A549 (cell line): ENCODE data around the gene TOGARAM2. TPM values are rescaled to one million over a fixed set of nuclear protein-coding genes. Genes with fewer than 3 reads are reported as not detected.

Source experiments
- ATAC-seq, 2 experiments: fragments of 200-7000 bp in 1 of 2; fragments of >200 bp in 1 of 2; cut with Nextera tagmentation in 1 of 2; cut with Tn5 transposase in 1 of 2; 3 replicates each; pipeline versions ENCODE4 v1.8.0 to v1.9.1; 2018 to 2020; ENCODE audit warnings: mild to moderate bottlenecking in 1 of 2, moderate library complexity in 1 of 2
- CTCF ChIA-PET: fragments of 300-600 bp; sonication (Branson Sonifier 250); formaldehyde crosslinking; extraction: SDS; loops from one replicate; lab custom pipeline; 2021; ENCODE audit warnings: antibody characterized with exemption, inconsistent platforms; lab: Yijun Ruan, JAX
- POLR2A ChIA-PET: fragments of 350-600 bp; formaldehyde crosslinking; extraction: SDS; loops from one replicate; lab custom pipeline; 2021; ENCODE audit warnings: antibody characterized with exemption, inconsistent platforms; lab: Yijun Ruan, JAX
- DNase-seq, 2 experiments: peaks; one replicate each; pipeline versions ENCODE4 v3.0.0 to v3.0.0-alpha.2; 2011 to 2016; ENCODE audit warnings: low read depth in 1 of 2, low spot score in 1 of 2
- FAIRE-seq: peaks from 2 replicates; lab custom pipeline; 2011; peaks lifted over from hg19 to GRCh38; lab: Jason Lieb, UNC
- H3K27ac ChIP-seq, 2 experiments: fragments of >200 bp; sonication (Bioruptor Twin); formaldehyde crosslinking; 3 replicates each; pipeline ENCODE4 v1.5.1; 2016 to 2017
- H3K4me1 ChIP-seq: fragments of >200 bp; sonication (Bioruptor Twin); formaldehyde crosslinking; 3 replicates; pipeline ENCODE4 v1.6.1; 2016
- H3K4me2 ChIP-seq: fragments of >200 bp; sonication (Bioruptor Twin); formaldehyde crosslinking; 3 replicates; pipeline ENCODE4 v1.6.1; 2016
- H3K4me3 ChIP-seq: fragments of >200 bp; sonication (Bioruptor Twin); formaldehyde crosslinking; 3 replicates; pipeline ENCODE4 v1.5.1; 2016
- H3K9me3 ChIP-seq: fragments of >200 bp; sonication (Bioruptor Twin); formaldehyde crosslinking; 3 replicates; pipeline ENCODE4 v1.6.1; 2016
- CBX2 ChIP-seq: fragments of 200-600 bp; sonication (generic); IDR thresholded peaks from 2 replicates; pipeline ENCODE4 v1.6.1; 2016; ENCODE audit warnings: low read depth, mild to moderate bottlenecking, borderline replicate concordance
- CBX8 ChIP-seq: fragments of 200-600 bp; sonication (generic); IDR thresholded peaks from 2 replicates; pipeline ENCODE4 v1.6.1; 2016
- CHD4 ChIP-seq: fragments of 200-600 bp; sonication (generic); IDR thresholded peaks from 2 replicates; pipeline ENCODE4 v1.6.1; 2016; ENCODE audit warnings: antibody characterized with exemption, mild to moderate bottlenecking, borderline replicate concordance
- CTCF ChIP-seq: fragments of >200 bp; sonication (Bioruptor Twin); formaldehyde crosslinking; IDR thresholded peaks from 3 replicates; pipeline ENCODE4 v1.5.1; 2016
- ELK1 ChIP-seq: fragments of 150-350 bp; IDR thresholded peaks from 2 replicates; pipeline ENCODE4 v1.6.1; 2014; ENCODE audit warnings: low read depth, mild to moderate bottlenecking, low read length
- EP300 ChIP-seq, 2 experiments: fragments of >200 bp; sonication (Bioruptor Twin); formaldehyde crosslinking; IDR thresholded peaks; 2 replicates in 1 of 2; 3 replicates in 1 of 2; pipeline ENCODE4 v1.6.1; 2016 to 2017
- ESRRA ChIP-seq: fragments of 150-350 bp; IDR thresholded peaks from 2 replicates; pipeline ENCODE4 v1.6.1; 2014; ENCODE audit warnings: mild to moderate bottlenecking, low read length, borderline replicate concordance
- FOXS1 ChIP-seq: fragments of 250-450 bp; sonication (Bioruptor Pico); IDR thresholded peaks from 2 replicates; pipeline ENCODE4 v1.5.0; 2020; ENCODE audit warnings: mild to moderate bottlenecking, moderate library complexity
- GATA3 ChIP-seq: IDR thresholded peaks from 2 replicates; pipeline ENCODE4 v1.6.1; 2012; ENCODE audit warnings: borderline replicate concordance
- HES2 ChIP-seq: fragments of >200 bp; sonication (Bioruptor Twin); formaldehyde crosslinking; IDR thresholded peaks from 2 replicates; pipeline ENCODE4 v1.6.1; 2016
- HOXB13 ChIP-seq: fragments of 250-450 bp; sonication (Bioruptor Pico); IDR thresholded peaks from 2 replicates; pipeline ENCODE4 v1.5.0; 2020; ENCODE audit warnings: low read depth, mild to moderate bottlenecking, moderate library complexity
- HOXB5 ChIP-seq: fragments of 250-450 bp; sonication (Bioruptor Pico); IDR thresholded peaks from 2 replicates; pipeline ENCODE4 v1.5.0; 2020; ENCODE audit warnings: mild to moderate bottlenecking, moderate library complexity
- KDM5A ChIP-seq: fragments of 200-600 bp; sonication (generic); IDR thresholded peaks from 2 replicates; pipeline ENCODE4 v1.6.1; 2016; ENCODE audit warnings: antibody characterized with exemption, mild to moderate bottlenecking
- MAX ChIP-seq: IDR thresholded peaks from 2 replicates; pipeline ENCODE4 v1.6.1; 2012
- MAZ ChIP-seq: fragments of 150-350 bp; IDR thresholded peaks from 2 replicates; pipeline ENCODE4 v1.6.1; 2014; ENCODE audit warnings: antibody characterized with exemption, low read depth, low read length, borderline replicate concordance
- MYC ChIP-seq: IDR thresholded peaks from 2 replicates; pipeline ENCODE4 v1.6.1; 2012; ENCODE audit warnings: mild to moderate bottlenecking, inconsistent platforms, low read length, improper control_type of control experiment, borderline replicate concordance
- PBX3 ChIP-seq: IDR thresholded peaks from 2 replicates; pipeline ENCODE4 v1.6.1; 2012
- POLR2A ChIP-seq: IDR thresholded peaks from 2 replicates; pipeline ENCODE4 v1.6.1; 2012; ENCODE audit warnings: mild to moderate bottlenecking, low read length
- RAD21 ChIP-seq, 2 experiments: fragments of >200 bp in 1 of 2; sonication (Bioruptor Twin) in 1 of 2; formaldehyde crosslinking in 1 of 2; IDR thresholded peaks in 1 of 2; conservative IDR thresholded peaks in 1 of 2; 2 replicates in 1 of 2; 3 replicates in 1 of 2; pipeline ENCODE4 v1.6.1; 2012 to 2018; ENCODE audit warnings: inconsistent platforms in 1 of 2
- SREBF2 ChIP-seq: fragments of 450-650 bp; IDR thresholded peaks from 2 replicates; pipeline ENCODE4 v1.6.1; 2014; ENCODE audit warnings: mild to moderate bottlenecking, moderate library complexity
- ZSCAN20 ChIP-seq: fragments of 250-450 bp; sonication (Bioruptor Pico); IDR thresholded peaks from 2 replicates; pipeline ENCODE4 v1.8.0; 2022; ENCODE audit warnings: mild to moderate bottlenecking, moderate library complexity
- WGBS: methylation state at CpG from one replicate; pipeline ENCODE4 v1.1.6; 2017; ENCODE audit errors: missing lambda C conversion rate; 5-methylcytosine and 5-hydroxymethylcytosine counted together
- polyA plus RNA-seq, 4 experiments: library from polyadenylated mRNA; depleted of rRNA in 3 of 4; stranded (reverse); fragments of >200 nt; fragmentation: RNase III in 1 of 4; extraction: RNeasy Plus Mini Kit Qiagen cat#74134 plus additional on column Dnase treatment in 1 of 4; gene quantifications; 2 replicates in 3 of 4; 3 replicates in 1 of 4; pipeline ENCODE4 v1.2.3, GENCODE V29; 2011 to 2017

TOGARAM2 gene
- polyA plus RNA-seq, 2 of the 4 experiments (the other 2 are of a cell fraction) = 0.14 to 0.35 TPM

- DNase-seq (no peak), FAIRE-seq (no peak), ATAC-seq (no peak)
- TF ChIP-seq CBX2 (no peak), SREBF2 (no peak), POLR2A (no peak), GATA3 (no peak), EP300 (IDR thresholded peaks at IDR 0.05) (no peak), KDM5A (no peak), PBX3 (no peak), MAZ (no peak), ELK1 (no peak), ZSCAN20 (CRISPR knock-in tag) (no peak), CHD4 (no peak)
- H3K4me2 ChIP-seq = no peak overlapping the region
- WGBS = 83% methylated on average over 19 of the region's 19 CpGs
- H3K27ac ChIP-seq = no peak overlapping the region
- CTCF ChIA-PET = interaction anchor here (0.6 to 2.5 kb wide), 4 partner anchors 11 to 458 kb away, joined by 3 to 7 read pairs (median 4); no protein-coding TSS in a partner anchor
- POLR2A ChIA-PET = no interaction called here
- no peaks in the 10 kb centered on the region for H3K9me3 ChIP-seq
- no peak overlapping the region for H3K4me3 ChIP-seq
- no peaks in the 10 kb centered on the region for H3K4me1 ChIP-seq
Measured at GRCh38 chr2:29017716-29018435, 36.8 kb downstream of the TOGARAM2 start.

- ChIA-PET CTCF (interaction anchor here (0.8 to 1.2 kb wide), 2 partner anchors 13 to 63 kb away, joined by 3 read pairs; no protein-coding TSS in a partner anchor), POLR2A (interaction anchor here (0.6 kb wide), 1 partner anchor 43 kb away, joined by 3 read pairs; no protein-coding TSS in a partner anchor)
- Histone ChIP-seq H3K4me3 (no peak overlapping the region), H3K27ac (no peak overlapping the region), H3K9me3 (no peaks in the 10 kb centered on the region), H3K4me2 (no peak overlapping the region), H3K4me1 (no peaks in the 10 kb centered on the region)
- no peak for DNase-seq
- FAIRE-seq = no peak
- no peak for ATAC-seq
- 73% methylated on average over 11 of the region's 11 CpGs for WGBS
- TF ChIP-seq FOXS1 (CRISPR knock-in tag) (no peak), ELK1 (no peak), MAX (no peak), HES2 (no peak), CBX2 (no peak), CBX8 (no peak), HOXB5 (CRISPR knock-in tag) (no peak), RAD21 (conservative IDR thresholded peaks at IDR 0.05 in 1 of 2, IDR thresholded peaks at IDR 0.05 in 1 of 2) (no peak), MYC (no peak), CTCF (no peak), ESRRA (no peak), MAZ (no peak), HOXB13 (CRISPR knock-in tag) (no peak)
Measured at GRCh38 chr2:29021886-29022285, 40.8 kb downstream of the TOGARAM2 start.
